Left colon (tissue), 2 donors: ENCODE data around the gene PRELID2. TPM values are rescaled to one million over a fixed set of nuclear protein-coding genes. Genes with fewer than 3 reads are reported as not detected.
"Not testable (repeated sequence)": the region's sequence is repeated elsewhere in the genome, so short reads cannot be mapped to it uniquely, and the experiment has no call there.

Source experiments
- ATAC-seq: fragments of 200-7000 bp; cut with Tn5 transposase; one replicate; pipeline ENCODE4 v1.9.1; 2020; ENCODE audit warnings: mild to moderate bottlenecking, moderate library complexity
- DNase-seq, 2 donors: peaks; one replicate each; pipeline ENCODE4 v3.0.0-alpha.2; 2020
- intact Hi-C, 2 donors: fragments of 100-400 bp; cut with DNase I in 1 of 2; cut with micrococcal nuclease in 1 of 2; formaldehyde crosslinking; loops; one replicate each; pipeline versions ENCODE4 v1.11.2 to v1.14.0; 2022; cut with DNase I, micrococcal nuclease
- long read RNA-seq: library from polyadenylated mRNA; unstranded; transcript quantifications from one replicate; pipeline ENCODE4 v2.0.0, GENCODE V29; 2021
- total RNA-seq, 2 donors: library from RNA; stranded (reverse); fragmentation: NEBNext Ultra II Directional; extraction: Animal tissue kit (Norgen Biotek cat#: 25700); gene quantifications; one replicate each; pipeline ENCODE4 v1.2.1, GENCODE V29; 2021
- donor health status: DM: no; HTN: no; CAD: no.
- donor health status: DM: yes; HTN: yes; CAD: no.

Gene PRELID2
- total RNA-seq = 10 to 100 TPM; 86.8 to 95.0 TPM
- long read RNA-seq, transcript PRELID2-202 (8 exons, 1,102 nt) = minor isoform, 10 of 107 reads
- long read RNA-seq, transcript PRELID2-204 (7 exons, 738 nt) = major isoform, 13 of 107 reads
- long read RNA-seq, partial matches to known transcripts = 6 of 107 reads
- long read RNA-seq, other reads (novel, unspliced or antisense) = 77 of 107 reads

- intact Hi-C loops = no loop called here
- DNase-seq (peak; percentile 92 to 96), ATAC-seq (peak; percentile 89)
Observed at GRCh38 chr5:145834917-145835847, at the start of gene PRELID2. PRELID2 (minus strand) TSS chr5:145835342; CDS start chr5:145835251, 91 bp downstream.

- no peak for ATAC-seq
- no peak for DNase-seq
- intact Hi-C loops = no loop called here
Observed at GRCh38 chr5:145874765-145875164, 39.6 kb upstream of the PRELID2 start.

- ATAC-seq (no peak), DNase-seq (no peak)
- intact Hi-C loops = no loop called here
Observed at GRCh38 chr5:145872914-145873313, 37.8 kb upstream of the PRELID2 start, which contains the start of gene GRXCR2. GRXCR2 (minus strand) TSS chr5:145873014; CDS start chr5:145872968, 46 bp downstream.

GRCh38 chr5:145872486-145872885 lies 37.3 kb upstream of the PRELID2 start:
- intact Hi-C loops = no loop called here
- DNase-seq = peak; percentile 33 to 86
- peak; percentile 87 for ATAC-seq

GRCh38 chr5:145869753-145870152 lies 34.6 kb upstream of the PRELID2 start:
- ATAC-seq (peak; percentile 80), DNase-seq (no peak)
- intact Hi-C loops = no loop called here

GRCh38 chr5:145867806-145868205 lies 32.7 kb upstream of the PRELID2 start:
- ATAC-seq = no peak
- DNase-seq = no peak
- intact Hi-C loops = no loop called here

- DNase-seq, ATAC-seq, intact Hi-C loops: not testable (repeated sequence)
Observed at GRCh38 chr5:145864432-145864831, 29.3 kb upstream of the PRELID2 start.

GRCh38 chr5:145863003-145863402 lies 27.9 kb upstream of the PRELID2 start:
- ATAC-seq (no peak), DNase-seq (no peak)
- intact Hi-C loops = no loop called here

GRCh38 chr5:145859897-145860296 lies 24.8 kb upstream of the PRELID2 start:
- intact Hi-C loops = no loop called here
- ATAC-seq (peak; percentile 12), DNase-seq (no peak)

GRCh38 chr5:145859453-145859852 lies 24.3 kb upstream of the PRELID2 start:
- ATAC-seq = no peak

GRCh38 chr5:145858959-145859358 lies 23.8 kb upstream of the PRELID2 start:
- DNase-seq (no peak), ATAC-seq (no peak)
- intact Hi-C loops = no loop called here

More at GRCh38 chr5:145859453-145859852, 24.3 kb upstream of the PRELID2 start:
- DNase-seq = no peak
- intact Hi-C loops = no loop called here

- ATAC-seq (no peak), DNase-seq (peak; percentile 36 to 39)
- intact Hi-C loops = no loop called here
Observed at GRCh38 chr5:145856285-145856818, 21.2 kb upstream of the PRELID2 start.

- DNase-seq (no peak), ATAC-seq (peak; percentile 3)
- intact Hi-C loops = no loop called here
Observed at GRCh38 chr5:145855763-145856267, 20.7 kb upstream of the PRELID2 start.

GRCh38 chr5:145854651-145855258 lies 19.6 kb upstream of the PRELID2 start:
- peak; percentile 88 for ATAC-seq
- intact Hi-C loops = no loop called here
- DNase-seq = peak; percentile 67 to 84

GRCh38 chr5:145853781-145854376 lies 18.7 kb upstream of the PRELID2 start:
- DNase-seq = no peak
- peak; percentile 71 for ATAC-seq
- intact Hi-C loops = no loop called here

GRCh38 chr5:145852990-145853389 lies 17.8 kb upstream of the PRELID2 start:
- DNase-seq (no peak), ATAC-seq (no peak)
- intact Hi-C loops = no loop called here

GRCh38 chr5:145848854-145849253 lies 13.7 kb upstream of the PRELID2 start:
- intact Hi-C loops = no loop called here
- no peak for ATAC-seq
- no peak for DNase-seq
